ENCODE measurements around the gene GGCT. TPM values are rescaled to one million over a fixed set of nuclear protein-coding genes. Genes with fewer than 3 reads are reported as not detected.

The GGCT gene
- total RNA-seq, 1 donor from 2014 or later, result 160 TPM

DNA sequence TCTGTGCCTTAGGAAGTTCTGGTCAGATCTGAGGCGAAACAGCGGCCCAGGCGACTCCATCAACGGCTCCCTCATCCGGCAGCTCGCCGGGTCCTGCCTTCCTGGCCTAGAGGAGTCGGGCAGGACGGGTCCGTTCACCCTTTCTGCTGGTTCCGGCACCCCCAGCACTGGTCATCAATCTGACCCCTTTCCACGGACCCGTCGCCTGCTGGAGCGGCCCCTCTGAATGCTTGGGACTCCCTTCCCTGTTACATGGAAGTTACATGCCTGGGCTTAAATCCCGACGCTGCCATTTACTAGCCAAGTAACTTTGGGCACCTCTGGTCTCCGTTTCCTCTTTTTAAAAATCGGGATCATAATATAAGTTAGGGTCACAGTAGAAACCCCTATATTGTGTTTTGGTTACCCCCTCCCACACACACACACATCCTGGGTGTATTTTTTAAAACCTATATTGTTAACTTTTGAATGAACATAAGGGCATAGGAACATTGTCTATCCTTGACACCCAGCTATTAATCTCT is 607 bp upstream of the GGCT start:
- H3K9me3 ChIP-seq (ENCODE audit: low read depth), result no peaks in the 10 kb centered on the region
- no peak overlapping the region for H3K27ac ChIP-seq
- Mint-ChIP-seq H3K27ac (peak overlapping the region; percentile 34), H3K4me3 (peak overlapping the region; percentile 92), H3K4me1 (peaks cover 16% of the 10 kb centered on the region), H3K27me3 (ENCODE audit: insufficient read depth, low read depth) (peaks cover 2% of the 10 kb centered on the region), H3K36me3 (peaks cover 28% of the 10 kb centered on the region), H3K9me3 (peaks cover 33% of the 10 kb centered on the region)
- H3F3A ChIP-seq (ENCODE audit: low read depth), result no peaks in the 10 kb centered on the region
- peak overlapping the region; percentile 49 for H3K4me2 ChIP-seq
- H3K9ac ChIP-seq, result no peak overlapping the region
- peak overlapping the region; percentile 24 for H3K4me3 ChIP-seq
- H3K4me1 ChIP-seq, result peaks cover 14% of the 10 kb centered on the region
- H3K36me3 ChIP-seq, result no peaks in the 10 kb centered on the region
- peaks cover 43% of the 10 kb centered on the region for H3K79me2 ChIP-seq (ENCODE audit: low read depth)
- H3K27me3 ChIP-seq, result no peaks in the 10 kb centered on the region
- no peak for DNase-seq (ENCODE audit: low spot score)
- TF ChIP-seq, protein P1, sequence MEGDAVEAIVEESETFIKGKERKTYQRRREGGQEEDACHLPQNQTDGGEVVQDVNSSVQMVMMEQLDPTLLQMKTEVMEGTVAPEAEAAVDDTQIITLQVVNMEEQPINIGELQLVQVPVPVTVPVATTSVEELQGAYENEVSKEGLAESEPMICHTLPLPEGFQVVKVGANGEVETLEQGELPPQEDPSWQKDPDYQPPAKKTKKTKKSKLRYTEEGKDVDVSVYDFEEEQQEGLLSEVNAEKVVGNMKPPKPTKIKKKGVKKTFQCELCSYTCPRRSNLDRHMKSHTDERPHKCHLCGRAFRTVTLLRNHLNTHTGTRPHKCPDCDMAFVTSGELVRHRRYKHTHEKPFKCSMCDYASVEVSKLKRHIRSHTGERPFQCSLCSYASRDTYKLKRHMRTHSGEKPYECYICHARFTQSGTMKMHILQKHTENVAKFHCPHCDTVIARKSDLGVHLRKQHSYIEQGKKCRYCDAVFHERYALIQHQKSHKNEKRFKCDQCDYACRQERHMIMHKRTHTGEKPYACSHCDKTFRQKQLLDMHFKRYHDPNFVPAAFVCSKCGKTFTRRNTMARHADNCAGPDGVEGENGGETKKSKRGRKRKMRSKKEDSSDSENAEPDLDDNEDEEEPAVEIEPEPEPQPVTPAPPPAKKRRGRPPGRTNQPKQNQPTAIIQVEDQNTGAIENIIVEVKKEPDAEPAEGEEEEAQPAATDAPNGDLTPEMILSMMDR (IDR thresholded peaks at IDR 0.05), result no peak
- no peak for TF ChIP-seq EZH2phosphoT487 (IDR thresholded peaks at IDR 0.05)
- TF ChIP-seq EZH2 (IDR thresholded peaks at IDR 0.05), result no peak
- peaks cover 6% of the 10 kb centered on the region for H4K20me1 ChIP-seq (ENCODE audit: low read depth)
- peak overlapping the region; percentile 62 for H2AFZ ChIP-seq (replicated peaks)

DNA sequence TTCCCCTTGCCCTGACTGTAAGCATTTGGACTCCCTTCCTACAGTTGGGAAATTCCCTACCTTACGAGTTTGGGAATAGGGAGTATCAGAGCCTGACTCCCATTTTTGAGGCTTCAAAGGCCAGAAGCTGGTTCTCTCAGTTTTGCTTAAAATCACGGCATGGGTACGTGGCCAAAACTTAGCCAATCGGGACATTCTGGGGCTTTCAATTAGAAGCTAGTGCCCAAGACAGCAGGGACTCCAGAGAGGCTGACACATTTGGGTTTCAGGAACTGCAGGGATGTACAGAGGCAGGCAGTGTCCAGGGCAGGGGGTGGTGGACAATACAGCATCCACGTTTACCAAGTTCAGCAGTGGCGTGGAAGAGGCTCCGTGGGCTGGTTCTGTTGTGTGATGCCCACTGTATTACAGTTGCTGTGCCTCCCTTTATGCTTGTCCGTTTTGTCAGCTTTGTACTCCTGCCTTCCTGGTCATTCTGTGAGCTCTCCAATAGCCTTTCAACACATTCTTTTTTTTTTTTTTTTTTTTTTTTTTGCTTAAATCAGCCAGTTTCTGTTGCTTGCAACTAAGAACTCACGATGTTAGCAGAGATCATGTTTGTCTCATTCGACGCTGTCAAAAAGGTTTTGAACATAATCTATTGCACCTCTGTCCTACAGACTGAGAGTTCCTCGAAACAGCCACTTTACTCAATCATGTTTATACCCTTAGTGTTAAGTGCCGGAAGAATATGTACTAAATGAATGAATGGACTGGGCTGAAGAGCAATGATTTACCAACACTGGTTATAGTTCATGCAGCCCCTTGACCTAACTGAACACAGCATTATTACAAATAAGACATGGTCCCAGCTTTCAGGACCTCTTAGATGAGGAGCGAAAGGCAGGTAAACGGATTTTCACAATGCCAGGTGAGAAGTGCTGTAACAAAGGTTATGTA is 1.1 kb downstream of the GGCT start:
- Histone ChIP-seq H3K9me3 (ENCODE audit: low read depth) (no peaks in the 10 kb centered on the region), H3K9ac (peak overlapping the region; percentile 41), H3K4me2 (peak overlapping the region; percentile 82), H3K4me3 (peak overlapping the region; percentile 72), H3K27me3 (no peaks in the 10 kb centered on the region), H3K79me2 (ENCODE audit: low read depth) (peaks cover 57% of the 10 kb centered on the region), H4K20me1 (ENCODE audit: low read depth) (peaks cover 6% of the 10 kb centered on the region), H3K36me3 (peaks cover 12% of the 10 kb centered on the region), H2AFZ (replicated peaks) (peak overlapping the region; percentile 66), H3F3A (ENCODE audit: low read depth) (no peaks in the 10 kb centered on the region), H3K27ac (no peak overlapping the region), H3K4me1 (peaks cover 14% of the 10 kb centered on the region)
- H3K27ac Mint-ChIP-seq, result peak overlapping the region; percentile 78
- H3K4me3 Mint-ChIP-seq, result peak overlapping the region; percentile 92
- peaks cover 2% of the 10 kb centered on the region for H3K27me3 Mint-ChIP-seq (ENCODE audit: insufficient read depth, low read depth)
- no peak for TF ChIP-seq EZH2phosphoT487 (IDR thresholded peaks at IDR 0.05)
- TF ChIP-seq, protein P1 (IDR thresholded peaks at IDR 0.05), result no peak
- no peak for TF ChIP-seq EZH2 (IDR thresholded peaks at IDR 0.05)
- no peak for DNase-seq (ENCODE audit: low spot score)
- peaks cover 39% of the 10 kb centered on the region for H3K36me3 Mint-ChIP-seq
- peaks cover 16% of the 10 kb centered on the region for H3K4me1 Mint-ChIP-seq
- peaks cover 44% of the 10 kb centered on the region for H3K9me3 Mint-ChIP-seq

DNA sequence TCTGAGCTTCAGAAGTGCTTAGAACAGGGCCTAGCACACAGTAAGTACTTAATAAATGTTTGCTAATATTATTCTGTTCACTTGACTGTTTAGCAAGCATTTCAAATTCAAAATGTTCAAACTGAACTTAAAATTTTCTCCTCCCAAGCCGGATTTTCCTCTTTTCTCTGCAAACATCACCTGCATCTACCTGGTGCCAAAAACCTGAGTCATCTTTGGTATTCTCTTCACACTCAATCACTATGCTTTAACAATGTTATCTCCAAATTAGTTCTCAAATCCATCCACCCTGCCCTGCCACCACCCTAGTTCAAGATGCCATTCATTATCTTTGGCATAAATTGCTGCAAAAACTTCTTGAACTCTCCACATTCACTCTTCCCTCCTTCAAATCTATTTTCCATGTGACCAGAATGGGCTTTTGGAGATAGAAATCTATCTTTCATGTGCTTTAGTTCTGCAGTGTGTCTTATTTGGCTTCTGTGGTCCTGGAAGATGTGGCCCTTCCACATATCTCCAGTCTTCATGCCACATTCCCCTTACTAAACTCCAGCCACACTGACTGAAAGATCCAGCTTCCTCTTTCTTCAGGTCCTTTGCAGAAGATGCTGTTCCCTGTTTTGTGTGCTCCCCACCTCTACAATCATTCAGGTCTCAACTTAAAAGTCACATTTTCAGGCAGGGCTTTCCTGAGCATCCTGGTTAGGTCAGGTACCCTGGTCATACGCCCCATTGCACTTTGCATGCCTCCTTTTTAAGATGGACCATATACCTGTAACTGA is 2.0 kb downstream of the GGCT start:
- no peak overlapping the region for H3K27ac Mint-ChIP-seq
- Histone ChIP-seq H3K36me3 (peaks cover 15% of the 10 kb centered on the region), H3K9ac (no peak overlapping the region), H3K4me2 (peak overlapping the region; percentile 82), H3K4me1 (peaks cover 14% of the 10 kb centered on the region), H3K9me3 (ENCODE audit: low read depth) (no peaks in the 10 kb centered on the region), H3K79me2 (ENCODE audit: low read depth) (peaks cover 57% of the 10 kb centered on the region), H2AFZ (replicated peaks) (no peak overlapping the region), H4K20me1 (ENCODE audit: low read depth) (peaks cover 6% of the 10 kb centered on the region), H3K4me3 (peak overlapping the region; percentile 72), H3K27ac (no peak overlapping the region), H3F3A (ENCODE audit: low read depth) (no peaks in the 10 kb centered on the region), H3K27me3 (no peaks in the 10 kb centered on the region)
- peaks cover 40% of the 10 kb centered on the region for H3K9me3 Mint-ChIP-seq
- H3K4me1 Mint-ChIP-seq, result peaks cover 16% of the 10 kb centered on the region
- H3K36me3 Mint-ChIP-seq, result peaks cover 38% of the 10 kb centered on the region
- H3K27me3 Mint-ChIP-seq (ENCODE audit: insufficient read depth, low read depth), result peaks cover 2% of the 10 kb centered on the region
- no peak for DNase-seq (ENCODE audit: low spot score)
- TF ChIP-seq, protein P1 (IDR thresholded peaks at IDR 0.05), result no peak
- TF ChIP-seq EZH2 (IDR thresholded peaks at IDR 0.05), result no peak
- TF ChIP-seq EZH2phosphoT487 (IDR thresholded peaks at IDR 0.05), result no peak
- H3K4me3 Mint-ChIP-seq, result peak overlapping the region; percentile 0

All from neural progenitor cell (in vitro differentiated cells).